Uterus (tissue), 2 donors: Measurements from ENCODE around the gene PAXIP1.

ENCODE experiments used
- POLR2A ChIP-seq, 2 donors: fragments of 450-650 bp; IDR thresholded peaks; one replicate each; pipeline ENCODE4 v1.6.1; 2016; ENCODE audit warnings: antibody characterized with exemption in 2 of 2, mild to moderate bottlenecking in 1 of 2, moderate library complexity in 1 of 2
- TF ChIP-seq, protein P1 (sequence below), 4 experiments: fragments of 200-600 bp in 2 of 4; fragments of 450-650 bp in 2 of 4; sonication (generic) in 2 of 4; IDR thresholded peaks; one replicate each; pipeline ENCODE4 v1.5.1; 2016 to 2019; ENCODE audit warnings: antibody characterized with exemption in 4 of 4, mild to moderate bottlenecking in 2 of 4, moderate library complexity in 1 of 4

- TF ChIP-seq, protein P1, sequence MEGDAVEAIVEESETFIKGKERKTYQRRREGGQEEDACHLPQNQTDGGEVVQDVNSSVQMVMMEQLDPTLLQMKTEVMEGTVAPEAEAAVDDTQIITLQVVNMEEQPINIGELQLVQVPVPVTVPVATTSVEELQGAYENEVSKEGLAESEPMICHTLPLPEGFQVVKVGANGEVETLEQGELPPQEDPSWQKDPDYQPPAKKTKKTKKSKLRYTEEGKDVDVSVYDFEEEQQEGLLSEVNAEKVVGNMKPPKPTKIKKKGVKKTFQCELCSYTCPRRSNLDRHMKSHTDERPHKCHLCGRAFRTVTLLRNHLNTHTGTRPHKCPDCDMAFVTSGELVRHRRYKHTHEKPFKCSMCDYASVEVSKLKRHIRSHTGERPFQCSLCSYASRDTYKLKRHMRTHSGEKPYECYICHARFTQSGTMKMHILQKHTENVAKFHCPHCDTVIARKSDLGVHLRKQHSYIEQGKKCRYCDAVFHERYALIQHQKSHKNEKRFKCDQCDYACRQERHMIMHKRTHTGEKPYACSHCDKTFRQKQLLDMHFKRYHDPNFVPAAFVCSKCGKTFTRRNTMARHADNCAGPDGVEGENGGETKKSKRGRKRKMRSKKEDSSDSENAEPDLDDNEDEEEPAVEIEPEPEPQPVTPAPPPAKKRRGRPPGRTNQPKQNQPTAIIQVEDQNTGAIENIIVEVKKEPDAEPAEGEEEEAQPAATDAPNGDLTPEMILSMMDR (IDR thresholded peaks at IDR 0.05) = no peak
- TF ChIP-seq POLR2A (IDR thresholded peaks at IDR 0.05) = no peak
These were observed 18.1 kb upstream of the PAXIP1 start for GRCh38 chr7:155020996-155021395.
